SK-N-SH treated with all-trans-retinoic acid at 6 μM for 48 hours (cell line): Measurements from ENCODE around the gene CDK18.

ENCODE experiments used
- ATAC-seq: fragments of 200-7000 bp; cut with Tn5 transposase; 3 replicates; pipeline ENCODE4 v1.9.1; 2020; ENCODE audit warnings: mild to moderate bottlenecking, moderate library complexity
- ARNTL ChIP-seq: fragments of 450-650 bp; formaldehyde crosslinking; IDR thresholded peaks from 2 replicates; pipeline ENCODE4 v1.5.0; 2020; ENCODE audit warnings: low read depth, mild to moderate bottlenecking, moderate library complexity, borderline replicate concordance
- BACH2 ChIP-seq: fragments of 250-450 bp; sonication (Bioruptor Pico); IDR thresholded peaks from 2 replicates; pipeline ENCODE4 v1.9.0; 2021; ENCODE audit warnings: mild to moderate bottlenecking, borderline replicate concordance
- CREB5 ChIP-seq: fragments of 250-450 bp; sonication (Bioruptor Pico); IDR thresholded peaks from 2 replicates; pipeline ENCODE4 v1.5.1; 2020; ENCODE audit warnings: low read depth, mild to moderate bottlenecking, moderate library complexity
- CSDC2 ChIP-seq: fragments of 250-450 bp; sonication (Bioruptor Pico); IDR thresholded peaks from 2 replicates; pipeline ENCODE4 v1.5.0; 2020; ENCODE audit warnings: mild to moderate bottlenecking, moderate library complexity
- CSRNP3 ChIP-seq: fragments of 250-450 bp; sonication (Bioruptor Pico); IDR thresholded peaks from 2 replicates; pipeline ENCODE4 v1.5.1; 2021; ENCODE audit warnings: mild to moderate bottlenecking, moderate library complexity
- ESRRG ChIP-seq: fragments of 250-450 bp; sonication (Bioruptor Pico); IDR thresholded peaks from 2 replicates; pipeline ENCODE4 v1.6.1; 2021; ENCODE audit warnings: mild to moderate bottlenecking
- GLIS3 ChIP-seq: fragments of 250-450 bp; sonication (Bioruptor Pico); IDR thresholded peaks from 2 replicates; pipeline ENCODE4 v1.5.0; 2020; ENCODE audit warnings: mild to moderate bottlenecking, moderate library complexity
- ISL1 ChIP-seq: fragments of 250-450 bp; sonication (Bioruptor Pico); IDR thresholded peaks from 2 replicates; pipeline ENCODE4 v2.1.2; 2022; ENCODE audit warnings: mild to moderate bottlenecking, moderate library complexity
- OSR1 ChIP-seq: fragments of 250-450 bp; sonication (Bioruptor Pico); IDR thresholded peaks from 2 replicates; pipeline ENCODE4 v1.8.0; 2022; ENCODE audit warnings: moderate library complexity, mild to moderate bottlenecking, inconsistent platforms
- PATZ1 ChIP-seq: fragments of 250-450 bp; sonication (Bioruptor Pico); IDR thresholded peaks from 2 replicates; pipeline ENCODE4 v1.8.0; 2020; ENCODE audit warnings: mild to moderate bottlenecking, moderate library complexity, borderline replicate concordance
- POU6F1 ChIP-seq: fragments of 250-450 bp; sonication (Bioruptor Pico); IDR thresholded peaks from 2 replicates; pipeline ENCODE4 v1.8.0; 2021; ENCODE audit warnings: low read depth, mild to moderate bottlenecking, moderate library complexity, borderline replicate concordance
- PPARA ChIP-seq: fragments of 250-450 bp; sonication (Bioruptor Pico); IDR thresholded peaks from 2 replicates; pipeline ENCODE4 v1.5.0; 2020; ENCODE audit warnings: mild to moderate bottlenecking, borderline replicate concordance
- RARB ChIP-seq: fragments of 250-450 bp; sonication (Bioruptor Pico); IDR thresholded peaks from 2 replicates; pipeline ENCODE4 v1.8.0; 2021; ENCODE audit warnings: mild to moderate bottlenecking, moderate library complexity
- SNAI2 ChIP-seq: fragments of 250-450 bp; sonication (Bioruptor Pico); IDR thresholded peaks from 2 replicates; pipeline ENCODE4 v1.5.0; 2020; ENCODE audit warnings: mild to moderate bottlenecking, moderate library complexity
- TOX ChIP-seq: fragments of 250-450 bp; sonication (Bioruptor Pico); IDR thresholded peaks from 2 replicates; pipeline ENCODE4 v1.8.0; 2021; ENCODE audit warnings: mild to moderate bottlenecking, moderate library complexity, borderline replicate concordance
- ZC3H10 ChIP-seq: fragments of 250-450 bp; sonication (Bioruptor Pico); IDR thresholded peaks from 2 replicates; pipeline ENCODE4 v1.5.1; 2021; ENCODE audit warnings: mild to moderate bottlenecking, moderate library complexity
- ZFP3 ChIP-seq: fragments of 250-450 bp; sonication (Bioruptor Pico); IDR thresholded peaks from 2 replicates; pipeline ENCODE4 v1.5.0; 2020; ENCODE audit warnings: mild to moderate bottlenecking, moderate library complexity
- ZFP30 ChIP-seq: fragments of 450-650 bp; formaldehyde crosslinking; IDR thresholded peaks from 2 replicates; pipeline ENCODE4 v1.5.0; 2022; ENCODE audit warnings: mild to moderate bottlenecking, moderate library complexity
- ZNF565 ChIP-seq: fragments of 450-650 bp; formaldehyde crosslinking; conservative IDR thresholded peaks from 2 replicates; pipeline ENCODE4 v1.5.0; 2020; ENCODE audit warnings: low read depth, mild to moderate bottlenecking, moderate library complexity
- ZNF70 ChIP-seq: fragments of 450-650 bp; formaldehyde crosslinking; IDR thresholded peaks from 2 replicates; pipeline ENCODE4 v1.5.0; 2020; ENCODE audit warnings: mild to moderate bottlenecking, moderate library complexity
- ZNF8 ChIP-seq: fragments of 450-650 bp; formaldehyde crosslinking; IDR thresholded peaks from 2 replicates; pipeline ENCODE4 v1.5.0; 2020; ENCODE audit warnings: mild to moderate bottlenecking, moderate library complexity

The CDK18 gene

GRCh38 chr1:205570173-205570501 lies 65.7 kb downstream of the CDK18 start (continued):
- TF ChIP-seq ARNTL (CRISPR knock-in tag) (no peak), ZFP30 (no peak), TOX (CRISPR knock-in tag) (no peak), OSR1 (CRISPR knock-in tag) (no peak), ZNF565 (CRISPR knock-in tag) (no peak), PATZ1 (CRISPR knock-in tag) (no peak)
- TF ChIP-seq, all 23 proteins: peak for 0

- 0 out of 3 replicates have a peak, but pooled peaks have one; percentile 14 for ATAC-seq
- no peak for TF ChIP-seq ZNF70
- no peak for TF ChIP-seq SNAI2 (CRISPR knock-in tag)
- TF ChIP-seq ISL1 (CRISPR knock-in tag): no peak
- no peak for TF ChIP-seq CSDC2 (CRISPR knock-in tag)
- no peak for TF ChIP-seq ARNTL (CRISPR knock-in tag)
- TF ChIP-seq CREB5 (CRISPR knock-in tag): no peak
- no peak for TF ChIP-seq ESRRG (CRISPR knock-in tag)
- TF ChIP-seq PATZ1 (CRISPR knock-in tag): no peak
- no peak for TF ChIP-seq RARB
- TF ChIP-seq PPARA (CRISPR knock-in tag): no peak
- TF ChIP-seq ZC3H10 (CRISPR knock-in tag): no peak
Observed at GRCh38 chr1:205570796-205571537, 66.5 kb downstream of the CDK18 start.

GRCh38 chr1:205571747-205572146 lies 67.3 kb downstream of the CDK18 start:
- no peak for ATAC-seq
- TF ChIP-seq ZFP3 (CRISPR knock-in tag) (no peak), TOX (CRISPR knock-in tag) (no peak), ZFP30 (no peak), ESRRG (CRISPR knock-in tag) (no peak), OSR1 (CRISPR knock-in tag) (no peak), PPARA (CRISPR knock-in tag) (no peak)

- no peak for TF ChIP-seq ZNF8 (CRISPR knock-in tag)
- no peak for TF ChIP-seq CSRNP3 (CRISPR knock-in tag)
- no peak for ATAC-seq
Observed at GRCh38 chr1:205572421-205572820, 68.0 kb downstream of the CDK18 start.

- ATAC-seq: no peak
- TF ChIP-seq ESRRG (CRISPR knock-in tag) (no peak), GLIS3 (CRISPR knock-in tag) (no peak), CREB5 (CRISPR knock-in tag) (no peak), SNAI2 (CRISPR knock-in tag) (no peak), ZNF70 (no peak), ZNF8 (CRISPR knock-in tag) (no peak), POU6F1 (CRISPR knock-in tag) (no peak), ISL1 (CRISPR knock-in tag) (no peak), BACH2 (CRISPR knock-in tag) (no peak), OSR1 (CRISPR knock-in tag) (no peak), ZC3H10 (CRISPR knock-in tag) (no peak), PPARA (CRISPR knock-in tag) (no peak), CSDC2 (CRISPR knock-in tag) (no peak)
Observed at GRCh38 chr1:205575294-205575885, 70.9 kb downstream of the CDK18 start.
